ENCODE results near the gene ZNF501. TPM values are rescaled to one million over a fixed set of nuclear protein-coding genes. Genes with fewer than 3 reads are reported as not detected.

ZNF501 gene
- total and polyA plus RNA-seq, 2 of the 4 experiments (the other 2 are of a cell fraction): 1.1 to 3.2 TPM

DNA sequence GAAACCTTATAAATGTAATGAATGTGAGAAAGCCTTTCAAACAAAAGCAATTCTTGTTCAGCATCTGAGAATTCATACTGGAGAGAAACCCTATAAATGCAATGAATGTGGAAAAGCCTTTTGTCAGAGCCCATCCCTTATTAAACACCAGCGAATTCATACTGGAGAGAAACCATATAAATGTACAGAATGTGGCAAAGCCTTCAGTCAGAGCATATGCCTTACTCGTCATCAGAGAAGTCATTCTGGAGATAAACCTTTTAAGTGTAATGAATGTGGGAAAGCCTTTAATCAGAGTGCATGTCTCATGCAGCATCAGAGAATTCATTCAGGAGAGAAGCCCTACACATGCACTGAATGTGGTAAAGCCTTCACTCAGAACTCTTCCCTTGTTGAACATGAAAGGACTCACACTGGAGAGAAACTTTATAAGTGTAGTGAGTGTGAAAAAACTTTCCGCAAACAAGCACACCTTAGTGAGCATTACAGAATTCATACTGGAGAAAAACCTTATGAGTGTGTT lies 5.3 kb downstream of the ZNF501 start:
- Histone ChIP-seq H2AFZ (replicated peaks; ENCODE audit: low read length, poor library complexity) (no peak overlapping the region), H2BK5ac (ENCODE audit: low read depth, low read length, poor library complexity, severe bottlenecking) (no peak overlapping the region), H3K4me3 (ENCODE audit: insufficient read depth, low read depth, low read length) (no peak overlapping the region), H3K79me1 (ENCODE audit: low read depth in 1 of 2, low read length in 2 of 2) (peaks cover 5 to 6% of the 10 kb centered on the region in 2 experiments; a peak in 2 of 4 replicates), H3K18ac (ENCODE audit: low read depth, low read length) (no peak overlapping the region), H3K27me3 (ENCODE audit: control insufficient read depth, insufficient read depth, low read length) (no peaks in the 10 kb centered on the region), H4K91ac (ENCODE audit: insufficient read depth, low read depth, low read length) (no peak overlapping the region), H4K5ac (ENCODE audit: low read depth, low read length) (no peak overlapping the region), H2BK20ac (ENCODE audit: low read depth, low read length) (no peak overlapping the region), H2AK5ac (ENCODE audit: low read depth, low read length) (no peak overlapping the region), H3K36me3 (ENCODE audit: control insufficient read depth, insufficient read depth, low read length) (peaks cover 8% of the 10 kb centered on the region), H3K9me3 (ENCODE audit: control insufficient read depth, insufficient read depth, low read length) (peaks cover 62% of the 10 kb centered on the region), H4K20me1 (ENCODE audit: insufficient read depth, low read length) (no peaks in the 10 kb centered on the region), H3K4ac (ENCODE audit: low read depth, low read length) (no peak overlapping the region), H3K14ac (replicated peaks; ENCODE audit: low read depth, low read length) (no peak overlapping the region), H3K23ac (ENCODE audit: low read depth, low read length) (no peak overlapping the region), H2BK120ac (ENCODE audit: low read depth, low read length) (no peak overlapping the region), H2AK9ac (replicated peaks; ENCODE audit: low read depth, low read length, poor library complexity) (no peak overlapping the region), H3K56ac (ENCODE audit: extremely low read depth, insufficient read depth, low read length) (no peak overlapping the region), H3K27ac (ENCODE audit: insufficient read depth, low read length) (no peak overlapping the region), H3K9me1 (ENCODE audit: insufficient read depth, low read length) (no peaks in the 10 kb centered on the region), H3K4me1 (ENCODE audit: control insufficient read depth, insufficient read depth, low read length) (no peaks in the 10 kb centered on the region), H2BK15ac (ENCODE audit: low read depth, low read length) (no peak overlapping the region), H3K9ac (ENCODE audit: low read depth, low read length) (no peak overlapping the region), H4K8ac (ENCODE audit: low read depth in 2 of 2, low read length in 2 of 2) (no peak overlapping the region), H3K4me2 (ENCODE audit: low read depth, low read length) (no peak overlapping the region)
- intact Hi-C loops (cut with micrococcal nuclease): no loop called here
- ATAC-seq (ENCODE audit: low read depth) (no peak), DNase-seq (no peak)
- dilution Hi-C loops (cut with HindIII; ENCODE audit: low sequenced_read_pairs, unreplicated experiment): no loop called here
- CTCF ChIA-PET: no interaction called here
- no CpG with 5 or more reads among the region's 3 CpGs for WGBS, 2 experiments (ENCODE audit: extremely low coverage in 2 of 2, insufficient read length in 1 of 2)
- POLR2A ChIA-PET (ENCODE audit: unreplicated experiment): no interaction called here
- BruUV-seq (replicated peaks): no TSS peak
- in situ Hi-C loops (cut with MboI; ENCODE audit: low sequenced_read_pairs): no loop called here
- no peak for TF ChIP-seq CEBPB (IDR thresholded peaks at IDR 0.05; ENCODE audit: low read depth, low read length)
- no peak for TF ChIP-seq BHLHE40 (IDR thresholded peaks at IDR 0.05; ENCODE audit: low read depth, low read length)
- TF ChIP-seq CHD1 (IDR thresholded peaks at IDR 0.05; ENCODE audit: low read depth, low read length): no peak
- TF ChIP-seq MXI1 (IDR thresholded peaks at IDR 0.05; ENCODE audit: borderline replicate concordance, low read depth, low read length): no peak
- TF ChIP-seq, protein P1, sequence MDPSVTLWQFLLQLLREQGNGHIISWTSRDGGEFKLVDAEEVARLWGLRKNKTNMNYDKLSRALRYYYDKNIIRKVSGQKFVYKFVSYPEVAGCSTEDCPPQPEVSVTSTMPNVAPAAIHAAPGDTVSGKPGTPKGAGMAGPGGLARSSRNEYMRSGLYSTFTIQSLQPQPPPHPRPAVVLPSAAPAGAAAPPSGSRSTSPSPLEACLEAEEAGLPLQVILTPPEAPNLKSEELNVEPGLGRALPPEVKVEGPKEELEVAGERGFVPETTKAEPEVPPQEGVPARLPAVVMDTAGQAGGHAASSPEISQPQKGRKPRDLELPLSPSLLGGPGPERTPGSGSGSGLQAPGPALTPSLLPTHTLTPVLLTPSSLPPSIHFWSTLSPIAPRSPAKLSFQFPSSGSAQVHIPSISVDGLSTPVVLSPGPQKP (IDR thresholded peaks at IDR 0.05; ENCODE audit: borderline replicate concordance, low read depth, low read length): no peak
- no peak for TF ChIP-seq FOS (IDR thresholded peaks at IDR 0.05; ENCODE audit: low read depth, low read length)

Measured in IMR-90 (cell line).